H1 (cell line): ENCODE results near the gene ERCC6. TPM values are rescaled to one million over a fixed set of nuclear protein-coding genes. Genes with fewer than 3 reads are reported as not detected.

Source experiments
- BRCA1 ChIP-seq: IDR thresholded peaks from 2 replicates; pipeline ENCODE4 v1.6.1; 2012; ENCODE audit warnings: low read depth, low read length, improper control_type of control experiment
- FOSL1 ChIP-seq: IDR thresholded peaks from 2 replicates; pipeline ENCODE4 v1.6.1; 2011; ENCODE audit warnings: mild to moderate bottlenecking, low read depth, low read length, moderate library complexity; ENCODE audit not compliant: insufficient read depth
- NANOG ChIP-seq: IDR thresholded peaks from 2 replicates; pipeline ENCODE4 v1.6.1; 2011; ENCODE audit warnings: low read length, low read depth, mild to moderate bottlenecking, inconsistent platforms; ENCODE audit not compliant: insufficient read depth, poor library complexity, severe bottlenecking
- SP1 ChIP-seq: IDR thresholded peaks from 2 replicates; pipeline ENCODE4 v1.6.1; 2011; ENCODE audit warnings: low read depth, low read length
- SRF ChIP-seq: IDR thresholded peaks from 2 replicates; pipeline ENCODE4 v1.6.1; 2011; ENCODE audit warnings: mild to moderate bottlenecking, low read depth, low read length, moderate library complexity
- SUZ12 ChIP-seq: fragments of 200-600 bp; sonication (generic); IDR thresholded peaks from 2 replicates; pipeline ENCODE4 v1.6.1; 2012; ENCODE audit warnings: mild to moderate bottlenecking, inconsistent platforms, low read length, moderate library complexity, mixed read lengths
- polyA plus RNA-seq, 7 experiments: library from polyadenylated mRNA; depleted of rRNA in 3 of 7; stranded (reverse) in 5 of 7; unstranded in 2 of 7; fragments of >200 nt in 5 of 7; fragments of 200-250 nt in 2 of 7; gene quantifications; 1 replicate in 5 of 7; 2 replicates in 1 of 7; 4 replicates in 1 of 7; pipeline versions ENCODE4 v1.2.1 to v1.2.3, GENCODE V29; 2011 to 2013; ENCODE audit warnings: missing spikeins in 2 of 7, mixed read lengths in 2 of 7
- total RNA-seq: library from RNA; stranded (reverse); fragmentation: NEBNext Ultra II Directional; extraction: Animal tissue kit (Norgen Biotek cat#: 25700); gene quantifications from 2 replicates; pipeline ENCODE4 v1.2.1, GENCODE V29; 2021

The ERCC6 gene
- total and polyA plus RNA-seq, 2 of the 8 experiments (the other 6 are each of a cell fraction or from before 2014, with no cell fraction given): 4.1 to 11.9 TPM

GRCh38 chr10:49579621-49580020 is 40.7 kb upstream of the ERCC6 start (continued):
- TF ChIP-seq NANOG (no peak), FOSL1 (no peak), SP1 (no peak), BRCA1 (no peak), SRF (no peak), SUZ12 (no peak)
